BE2C (cell line): ENCODE data around the gene PEPD. TPM values are rescaled to one million over a fixed set of nuclear protein-coding genes. Genes with fewer than 3 reads are reported as not detected.
"Not testable (repeated sequence)": the region's sequence is repeated elsewhere in the genome, so short reads cannot be mapped to it uniquely, and the experiment has no call there.

Source experiments
- DNase-seq: peaks from one replicate; pipeline ENCODE4 v3.0.0-alpha.2; 2020
- H3K27me3 ChIP-seq: fragments of 250-450 bp; sonication (Bioruptor Pico); 2 replicates; pipeline ENCODE4 v1.5.1; 2020; ENCODE audit warnings: mild to moderate bottlenecking
- H3K36me3 ChIP-seq: fragments of 250-450 bp; sonication (Bioruptor Pico); 2 replicates; pipeline ENCODE4 v1.5.1; 2020; ENCODE audit warnings: mild to moderate bottlenecking
- H3K4me1 ChIP-seq: fragments of 250-450 bp; sonication (Bioruptor Pico); 2 replicates; pipeline ENCODE4 v1.5.1; 2020
- H3K4me3 ChIP-seq: 2 replicates; pipeline ENCODE4 v1.5.1; 2011; ENCODE audit warnings: low read depth, low read length
- H3K9me3 ChIP-seq: fragments of 250-450 bp; sonication (Bioruptor Pico); 2 replicates; pipeline ENCODE4 v1.5.1; 2020
- polyA plus RNA-seq: library from polyadenylated mRNA; unstranded; fragments of >200 nt; gene quantifications from one replicate; pipeline ENCODE4 v1.2.1, GENCODE V29; 2012; ENCODE audit warnings: low read depth, missing spikeins; ENCODE audit not compliant: insufficient read length, insufficient read depth
- TF ChIP-seq, protein P1 (sequence below): IDR thresholded peaks from 2 replicates; pipeline ENCODE4 v1.5.1; 2012; ENCODE audit warnings: mild to moderate bottlenecking, low read depth, low read length

Gene PEPD
- polyA plus RNA-seq = 76.7 TPM

- H3K27me3 ChIP-seq = no peaks in the 10 kb centered on the region
- DNase-seq = peak; percentile 94
- H3K9me3 ChIP-seq = no peaks in the 10 kb centered on the region
- H3K36me3 ChIP-seq = no peaks in the 10 kb centered on the region
- H3K4me3 ChIP-seq = peak within 1 kb of the TSS; percentile 78
- TF ChIP-seq, protein P1, sequence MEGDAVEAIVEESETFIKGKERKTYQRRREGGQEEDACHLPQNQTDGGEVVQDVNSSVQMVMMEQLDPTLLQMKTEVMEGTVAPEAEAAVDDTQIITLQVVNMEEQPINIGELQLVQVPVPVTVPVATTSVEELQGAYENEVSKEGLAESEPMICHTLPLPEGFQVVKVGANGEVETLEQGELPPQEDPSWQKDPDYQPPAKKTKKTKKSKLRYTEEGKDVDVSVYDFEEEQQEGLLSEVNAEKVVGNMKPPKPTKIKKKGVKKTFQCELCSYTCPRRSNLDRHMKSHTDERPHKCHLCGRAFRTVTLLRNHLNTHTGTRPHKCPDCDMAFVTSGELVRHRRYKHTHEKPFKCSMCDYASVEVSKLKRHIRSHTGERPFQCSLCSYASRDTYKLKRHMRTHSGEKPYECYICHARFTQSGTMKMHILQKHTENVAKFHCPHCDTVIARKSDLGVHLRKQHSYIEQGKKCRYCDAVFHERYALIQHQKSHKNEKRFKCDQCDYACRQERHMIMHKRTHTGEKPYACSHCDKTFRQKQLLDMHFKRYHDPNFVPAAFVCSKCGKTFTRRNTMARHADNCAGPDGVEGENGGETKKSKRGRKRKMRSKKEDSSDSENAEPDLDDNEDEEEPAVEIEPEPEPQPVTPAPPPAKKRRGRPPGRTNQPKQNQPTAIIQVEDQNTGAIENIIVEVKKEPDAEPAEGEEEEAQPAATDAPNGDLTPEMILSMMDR = no peak
- H3K4me1 ChIP-seq = peaks cover 9% of the 10 kb centered on the region; the same call in 1 of the 2 replicates
Observed at GRCh38 chr19:33521480-33522370, at the start of gene PEPD. PEPD (minus strand) TSS chr19:33521791; CDS start chr19:33521760, 31 bp downstream.

GRCh38 chr19:33569821-33570220 lies 48.2 kb upstream of the PEPD start:
- Histone ChIP-seq H3K9me3 (no peaks in the 10 kb centered on the region), H3K4me3 (no peak overlapping the region), H3K4me1 (no peaks in the 10 kb centered on the region), H3K36me3 (no peaks in the 10 kb centered on the region), H3K27me3 (no peaks in the 10 kb centered on the region; the same call in none of the 2 replicates)
- TF ChIP-seq, protein P1 = no peak
- no peak for DNase-seq

DNA sequence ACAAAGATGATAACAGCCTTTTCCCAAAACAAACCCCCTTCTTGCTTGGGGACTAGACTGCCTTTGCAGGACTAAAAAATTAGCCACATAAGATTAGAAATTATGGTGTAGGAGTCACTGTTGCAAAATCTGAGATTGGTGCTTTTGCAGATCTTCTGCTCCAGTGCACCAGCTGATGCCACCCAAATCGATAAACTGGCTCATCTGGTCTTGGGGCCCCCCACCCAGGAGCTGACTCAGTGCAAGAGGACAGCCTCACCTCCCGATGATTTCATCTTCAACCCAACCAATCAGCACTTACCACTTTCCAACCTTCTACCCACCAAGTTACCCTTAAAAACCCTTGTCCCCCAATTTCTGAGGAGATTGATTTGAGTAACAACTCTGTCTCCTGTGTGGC lies 47.1 kb upstream of the PEPD start:
- H3K36me3 ChIP-seq = no peaks in the 10 kb centered on the region

DNA sequence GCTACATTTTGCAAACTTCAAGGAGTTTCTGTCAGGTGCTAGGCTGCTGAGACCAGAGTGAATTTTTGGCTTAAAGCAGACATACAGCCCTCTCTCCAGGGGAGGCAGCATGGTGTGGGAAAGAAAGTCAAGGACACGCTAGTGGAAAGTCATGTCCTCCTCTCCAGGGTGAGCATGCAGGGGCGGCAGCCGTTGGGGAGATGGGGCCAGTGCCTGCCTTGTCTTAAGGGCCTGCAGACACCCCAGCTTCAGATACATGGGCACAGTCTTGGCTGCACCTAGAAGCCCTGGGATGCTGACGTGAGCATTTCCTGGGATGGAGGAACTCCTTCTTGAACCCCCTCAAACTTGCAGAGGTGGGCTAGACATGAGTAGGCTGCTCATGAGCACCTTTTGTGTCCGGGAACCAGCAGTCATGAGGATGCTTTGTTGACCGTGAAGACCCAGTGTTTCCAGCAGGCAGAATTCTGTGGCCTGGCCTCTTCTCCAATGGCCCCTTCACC lies 43.3 kb upstream of the PEPD start:
- Histone ChIP-seq H3K36me3 (no peaks in the 10 kb centered on the region), H3K4me3 (no peak overlapping the region), H3K9me3 (no peaks in the 10 kb centered on the region), H3K27me3 (no peaks in the 10 kb centered on the region), H3K4me1 (no peaks in the 10 kb centered on the region)
- TF ChIP-seq, protein P1 = no peak
- DNase-seq = no peak

More for the DNA sequence above, 47.1 kb upstream of the PEPD start:
- TF ChIP-seq, protein P1 = no peak
- no peak for DNase-seq
- H3K9me3 ChIP-seq = no peaks in the 10 kb centered on the region
- no peaks in the 10 kb centered on the region for H3K4me1 ChIP-seq
- no peak overlapping the region for H3K4me3 ChIP-seq
- no peaks in the 10 kb centered on the region; the same call in none of the 2 replicates for H3K27me3 ChIP-seq

GRCh38 chr19:33562636-33563035 lies 41.0 kb upstream of the PEPD start:
- DNase-seq = no peak

DNA sequence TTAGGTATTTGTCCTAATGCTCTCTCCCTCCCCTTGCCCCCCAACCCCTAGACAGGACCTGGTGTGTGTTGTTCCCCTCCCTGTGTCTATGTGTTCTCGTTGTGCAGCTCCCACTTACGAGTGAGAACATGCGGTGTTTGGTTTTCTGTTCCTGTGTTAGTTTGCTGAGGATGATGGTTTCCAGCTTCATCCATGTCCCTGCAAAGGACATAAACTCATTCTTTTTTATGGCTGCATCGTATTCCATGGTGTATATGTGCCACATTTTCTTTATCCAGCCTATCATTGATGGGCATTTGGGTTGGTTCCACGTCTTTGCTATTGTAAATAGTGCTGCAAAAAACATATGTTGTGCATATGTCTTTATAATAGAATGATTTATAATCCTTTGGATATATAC lies 40.1 kb upstream of the PEPD start:
- not testable (repeated sequence) for H3K9me3 ChIP-seq, DNase-seq

More at GRCh38 chr19:33562636-33563035, 41.0 kb upstream of the PEPD start:
- H3K4me3 ChIP-seq = no peak overlapping the region
- peaks cover 4% of the 10 kb centered on the region; the same call in 1 of the 2 replicates for H3K4me1 ChIP-seq
- no peaks in the 10 kb centered on the region for H3K9me3 ChIP-seq
- TF ChIP-seq, protein P1 = no peak
- no peaks in the 10 kb centered on the region for H3K36me3 ChIP-seq
- no peaks in the 10 kb centered on the region for H3K27me3 ChIP-seq

More for the DNA sequence above, 40.1 kb upstream of the PEPD start:
- H3K36me3 ChIP-seq, H3K4me1 ChIP-seq, H3K4me3 ChIP-seq, H3K27me3 ChIP-seq: not testable (repeated sequence)
